ENCODE results near the gene HEATR5B. TPM values are rescaled to one million over a fixed set of nuclear protein-coding genes. Genes with fewer than 3 reads are reported as not detected.
"Not testable (repeated sequence)": the region's sequence is repeated elsewhere in the genome, so short reads cannot be mapped to it uniquely, and the experiment has no call there.

HEATR5B gene
- total RNA-seq, 4 donors from 2014 or later = 29.9 to 33.7 (median 31.1) TPM

DNA sequence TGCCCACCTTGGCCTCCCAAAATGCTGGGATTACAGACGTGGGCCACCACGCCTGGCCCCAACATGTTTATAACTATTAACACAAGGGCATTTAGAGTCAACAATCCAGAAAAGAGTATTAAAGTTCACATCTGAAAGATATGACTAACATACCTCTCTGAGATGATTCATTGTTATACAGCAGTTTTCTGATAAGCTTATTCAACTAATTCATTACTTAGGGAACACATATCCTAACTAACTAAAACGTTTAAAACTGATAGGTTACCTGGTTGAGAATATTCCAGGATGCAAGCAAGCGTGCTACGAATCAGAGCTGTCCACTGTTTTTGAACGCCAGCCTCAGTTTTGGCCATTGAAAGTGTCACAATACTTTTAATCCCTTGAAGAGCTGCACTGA lies 83.9 kb downstream of the HEATR5B start:
- no peak for TF ChIP-seq POLR2A (IDR thresholded peaks at IDR 0.05)
- TF ChIP-seq, protein P1, sequence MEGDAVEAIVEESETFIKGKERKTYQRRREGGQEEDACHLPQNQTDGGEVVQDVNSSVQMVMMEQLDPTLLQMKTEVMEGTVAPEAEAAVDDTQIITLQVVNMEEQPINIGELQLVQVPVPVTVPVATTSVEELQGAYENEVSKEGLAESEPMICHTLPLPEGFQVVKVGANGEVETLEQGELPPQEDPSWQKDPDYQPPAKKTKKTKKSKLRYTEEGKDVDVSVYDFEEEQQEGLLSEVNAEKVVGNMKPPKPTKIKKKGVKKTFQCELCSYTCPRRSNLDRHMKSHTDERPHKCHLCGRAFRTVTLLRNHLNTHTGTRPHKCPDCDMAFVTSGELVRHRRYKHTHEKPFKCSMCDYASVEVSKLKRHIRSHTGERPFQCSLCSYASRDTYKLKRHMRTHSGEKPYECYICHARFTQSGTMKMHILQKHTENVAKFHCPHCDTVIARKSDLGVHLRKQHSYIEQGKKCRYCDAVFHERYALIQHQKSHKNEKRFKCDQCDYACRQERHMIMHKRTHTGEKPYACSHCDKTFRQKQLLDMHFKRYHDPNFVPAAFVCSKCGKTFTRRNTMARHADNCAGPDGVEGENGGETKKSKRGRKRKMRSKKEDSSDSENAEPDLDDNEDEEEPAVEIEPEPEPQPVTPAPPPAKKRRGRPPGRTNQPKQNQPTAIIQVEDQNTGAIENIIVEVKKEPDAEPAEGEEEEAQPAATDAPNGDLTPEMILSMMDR (IDR thresholded peaks at IDR 0.05) = no peak
- DNase-seq (ENCODE audit: low spot score in 2 of 2) = no peak
- intact Hi-C loops (cut with DNase I; ENCODE audit: low total_unique reads) = loop anchor here (10.0 kb wide), 1 partner anchor 216 kb away; no protein-coding TSS in a partner anchor
- WGBS, 2 donors = 88 to 91% methylated on average over 6 of the region's 6 CpGs
- H3K4me3 ChIP-seq (ENCODE audit: low read depth, poor library complexity, severe bottlenecking) = no peak overlapping the region

DNA sequence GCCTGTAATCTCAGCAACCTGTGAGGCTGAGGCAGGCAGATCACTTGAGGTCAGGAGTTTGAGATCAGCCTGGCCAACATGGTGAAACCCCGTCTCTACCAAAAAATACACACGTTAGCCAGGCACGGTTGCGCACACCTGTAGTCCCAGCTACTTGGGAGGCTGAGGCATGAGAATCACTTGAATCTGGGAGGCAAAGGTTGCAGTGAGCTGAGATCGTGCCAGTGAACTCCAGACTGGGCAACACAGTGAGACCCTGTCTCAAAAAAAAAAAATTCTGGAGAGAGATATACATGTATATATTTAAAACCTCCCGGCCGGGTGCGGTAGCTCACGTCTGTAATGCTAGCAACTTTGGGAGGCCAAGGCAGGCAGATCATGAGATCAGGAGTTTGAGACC lies 84.8 kb downstream of the HEATR5B start:
- DNase-seq (ENCODE audit: low spot score in 2 of 2); intact Hi-C loops (cut with DNase I; ENCODE audit: low total_unique reads); H3K4me3 ChIP-seq (ENCODE audit: low read depth, poor library complexity, severe bottlenecking): not testable (repeated sequence)
- WGBS, 2 donors = 96 to 98% methylated on average over 9 of the region's 9 CpGs

DNA sequence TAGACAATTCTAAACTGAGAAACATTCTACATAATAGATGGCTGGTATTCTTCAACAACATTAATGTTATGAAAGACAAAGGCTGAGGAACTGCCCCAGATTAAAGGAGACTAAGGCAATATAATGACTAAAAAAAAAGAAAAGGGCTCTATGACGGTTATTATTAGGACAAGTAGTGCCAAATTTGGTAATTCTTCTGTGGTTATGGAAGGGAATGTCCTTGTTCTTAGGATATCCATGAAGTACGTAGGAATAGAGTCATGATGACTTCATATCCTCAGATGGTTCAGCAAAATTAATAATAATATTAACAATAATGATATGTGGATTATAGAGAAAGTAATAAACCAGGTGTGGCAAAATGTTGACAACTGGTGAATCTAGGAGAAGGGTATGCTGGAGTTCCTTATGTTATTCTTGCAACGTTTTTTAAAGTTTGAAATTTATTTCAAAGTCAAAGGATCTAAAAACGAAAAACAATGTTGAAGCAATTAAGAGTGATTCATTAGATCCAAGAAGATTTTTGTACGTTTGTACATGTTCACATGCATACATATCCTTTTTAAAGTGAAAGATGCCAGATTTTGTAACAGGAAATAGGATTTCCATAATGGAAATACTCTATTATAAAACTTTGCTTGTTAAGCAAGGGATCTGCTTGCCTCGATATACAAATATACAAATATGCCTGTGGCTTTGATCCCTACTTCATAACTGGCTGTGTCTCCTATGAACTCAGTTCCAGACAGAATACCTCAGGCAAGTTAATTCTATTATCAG lies 90.1 kb downstream of the HEATR5B start:
- TF ChIP-seq POLR2A (IDR thresholded peaks at IDR 0.05) = no peak
- TF ChIP-seq, protein P1 (IDR thresholded peaks at IDR 0.05) = no peak
- intact Hi-C loops (cut with DNase I; ENCODE audit: low total_unique reads) = no loop called here

DNA sequence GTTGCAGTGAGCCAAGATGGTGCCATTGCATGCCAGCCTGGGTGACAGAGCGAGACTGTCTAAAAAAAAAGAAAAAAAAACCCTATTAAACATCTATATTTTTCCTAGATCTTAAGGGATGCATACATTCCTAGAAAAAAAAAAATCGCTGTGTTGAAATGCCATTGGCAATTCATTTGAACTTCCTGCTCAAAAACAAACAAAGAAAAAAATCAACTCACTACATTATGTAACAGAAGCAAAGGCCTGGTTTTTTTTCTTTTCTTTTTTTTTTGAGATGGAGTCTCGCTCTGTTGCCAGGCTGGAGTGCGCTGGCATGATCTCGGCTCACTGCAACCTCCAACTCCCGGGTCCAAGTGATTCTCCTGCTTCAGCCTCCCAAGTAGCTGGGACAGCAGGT lies 96.2 kb downstream of the HEATR5B start:
- no peak for TF ChIP-seq POLR2A (IDR thresholded peaks at IDR 0.05)
- TF ChIP-seq, protein P1 (IDR thresholded peaks at IDR 0.05) = no peak
- no peak for DNase-seq (ENCODE audit: low spot score in 2 of 2)
- WGBS, 2 donors = 90% methylated on average over 6 of the region's 6 CpGs
- intact Hi-C loops (cut with DNase I; ENCODE audit: low total_unique reads) = loop anchor here (10.0 kb wide), 1 partner anchor 87 kb away; no protein-coding TSS in a partner anchor
- H3K4me3 ChIP-seq (ENCODE audit: low read depth, poor library complexity, severe bottlenecking) = no peak overlapping the region

More for the DNA sequence above, 90.1 kb downstream of the HEATR5B start:
- DNase-seq (ENCODE audit: low spot score in 2 of 2) = no peak
- 51 to 67% methylated on average over 6 of the region's 6 CpGs for WGBS, 2 donors
- no peak overlapping the region for H3K4me3 ChIP-seq (ENCODE audit: low read depth, poor library complexity, severe bottlenecking)

DNA sequence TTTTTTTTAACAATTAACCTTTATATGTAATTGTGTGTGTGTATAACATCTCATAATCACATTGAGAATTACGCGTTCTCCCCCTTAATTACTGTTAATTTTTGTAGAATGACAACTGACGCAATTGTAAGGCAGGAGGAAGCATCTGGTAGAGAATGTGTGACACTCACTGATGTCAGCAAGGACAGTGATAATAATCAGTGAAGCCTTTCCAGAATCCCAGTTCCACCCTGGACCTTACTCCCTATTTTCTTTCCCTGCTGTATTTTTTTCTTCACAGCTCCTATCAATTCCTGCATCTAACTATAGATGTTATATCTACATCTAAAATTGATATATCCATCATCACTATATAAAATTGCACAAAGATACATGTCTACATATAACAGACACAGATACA lies 101.7 kb downstream of the HEATR5B start:
- TF ChIP-seq, protein P1 (IDR thresholded peaks at IDR 0.05) = no peak
- no peak for TF ChIP-seq POLR2A (IDR thresholded peaks at IDR 0.05)
- no peak for DNase-seq (ENCODE audit: low spot score in 2 of 2)
- intact Hi-C loops (cut with DNase I; ENCODE audit: low total_unique reads) = loop anchor here (10.0 kb wide), 1 partner anchor 92 kb away; no protein-coding TSS in a partner anchor
- 84 to 90% methylated on average over 3 of the region's 3 CpGs for WGBS, 2 donors
- H3K4me3 ChIP-seq (ENCODE audit: low read depth, poor library complexity, severe bottlenecking) = no peak overlapping the region

DNA sequence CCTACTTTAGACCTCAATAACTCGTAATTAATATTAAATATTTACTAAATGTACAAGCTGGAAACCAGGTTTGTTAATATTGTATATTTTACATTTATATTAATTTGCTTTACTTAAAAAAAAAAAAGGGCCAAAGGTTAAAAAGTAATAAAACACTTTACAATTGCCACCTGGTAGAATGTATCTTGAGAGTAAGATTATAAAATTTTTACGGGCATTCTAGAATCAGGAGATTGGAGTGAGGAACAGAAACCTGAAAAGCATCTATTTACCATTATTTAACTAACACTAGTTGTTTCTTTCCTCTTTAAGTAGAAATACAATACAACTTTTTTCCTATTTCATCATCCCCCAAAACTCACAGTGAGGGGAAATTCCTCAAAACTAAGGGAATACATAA lies 102.3 kb downstream of the HEATR5B start:
- DNase-seq (ENCODE audit: low spot score in 2 of 2) = no peak
- no peak for TF ChIP-seq POLR2A (IDR thresholded peaks at IDR 0.05)
- TF ChIP-seq, protein P1 (IDR thresholded peaks at IDR 0.05) = no peak
- WGBS, 2 donors = 90 to 97% methylated on average over 2 of the region's 2 CpGs
- H3K4me3 ChIP-seq (ENCODE audit: low read depth, poor library complexity, severe bottlenecking) = no peak overlapping the region
- intact Hi-C loops (cut with DNase I; ENCODE audit: low total_unique reads) = loop anchor here (10.0 kb wide), 1 partner anchor 93 kb away; no protein-coding TSS in a partner anchor

DNA sequence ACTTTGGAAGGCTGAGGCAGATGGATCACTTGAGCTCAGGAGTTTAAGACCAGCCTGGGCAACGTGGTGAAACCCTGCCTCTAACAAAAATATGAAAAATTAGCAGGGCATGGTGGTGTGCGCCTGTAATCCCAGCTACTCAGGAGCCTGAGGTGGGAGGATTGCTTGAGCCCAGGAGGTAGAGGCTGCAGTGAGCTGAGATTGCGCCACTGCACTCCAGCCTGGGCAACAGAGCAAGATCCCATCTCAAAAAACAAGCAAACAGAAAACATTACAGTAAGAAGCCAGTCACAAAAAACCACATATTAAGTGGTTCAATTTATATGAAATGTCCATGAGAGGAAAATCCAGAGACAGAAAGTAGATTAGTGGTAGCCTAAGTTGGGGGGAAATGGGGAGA lies 105.2 kb downstream of the HEATR5B start:
- DNase-seq (ENCODE audit: low spot score in 2 of 2); intact Hi-C loops (cut with DNase I; ENCODE audit: low total_unique reads); H3K4me3 ChIP-seq (ENCODE audit: low read depth, poor library complexity, severe bottlenecking): not testable (repeated sequence)
- 94 to 97% methylated on average over 3 of the region's 3 CpGs for whole genome bisulfite sequencing, 2 donors

Data from lower leg skin (tissue), 4 donors.